ENCODE data around the gene GATAD2B. TPM values are rescaled to one million over a fixed set of nuclear protein-coding genes. Genes with fewer than 3 reads are reported as not detected.
"Not testable (repeated sequence)": the region's sequence is repeated elsewhere in the genome, so short reads cannot be mapped to it uniquely, and the experiment has no call there.

The GATAD2B gene
- polyA plus RNA-seq, 1 donor = 18.1 TPM

DNA sequence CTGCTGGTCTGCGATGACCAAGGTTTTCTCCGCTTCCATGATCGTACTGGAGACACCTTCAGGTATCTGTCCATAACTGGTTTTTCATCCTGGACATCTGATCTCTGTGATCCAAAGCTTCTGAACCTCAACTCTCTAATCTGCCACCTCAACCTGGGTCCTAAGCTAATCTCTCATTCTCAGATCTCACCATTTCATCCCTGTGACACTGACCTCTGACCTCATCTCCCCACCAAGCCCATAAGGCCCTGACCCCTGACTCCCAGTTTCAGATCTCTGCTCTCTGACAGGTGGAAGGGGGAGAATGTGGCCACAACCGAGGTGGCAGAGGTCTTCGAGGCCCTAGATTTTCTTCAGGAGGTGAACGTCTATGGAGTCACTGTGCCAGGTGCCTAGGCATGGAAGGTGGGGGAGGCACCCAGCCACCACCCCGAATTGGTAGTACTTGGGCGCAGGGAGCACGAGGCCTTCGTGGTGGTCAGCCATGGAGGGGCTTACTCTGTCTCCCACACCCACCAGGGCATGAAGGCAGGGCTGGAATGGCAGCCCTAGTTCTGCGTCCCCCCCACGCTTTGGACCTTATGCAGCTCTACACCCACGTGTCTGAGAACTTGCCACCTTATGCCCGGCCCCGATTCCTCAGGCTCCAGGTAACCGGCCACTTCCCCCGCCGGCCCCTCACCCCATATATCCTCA lies 143.8 kb downstream of the GATAD2B start:
- no peak for DNase-seq (ENCODE audit: low read depth)

- DNase-seq (ENCODE audit: low read depth) = no peak
These were observed 144.5 kb downstream of the GATAD2B start for GRCh38 chr1:153778051-153778823.

- DNase-seq (ENCODE audit: low read depth) = no peak
These were observed 145.1 kb downstream of the GATAD2B start for GRCh38 chr1:153777648-153778047.

GRCh38 chr1:153776845-153777370 lies 145.9 kb downstream of the GATAD2B start:
- DNase-seq (ENCODE audit: low read depth) = no peak

DNA sequence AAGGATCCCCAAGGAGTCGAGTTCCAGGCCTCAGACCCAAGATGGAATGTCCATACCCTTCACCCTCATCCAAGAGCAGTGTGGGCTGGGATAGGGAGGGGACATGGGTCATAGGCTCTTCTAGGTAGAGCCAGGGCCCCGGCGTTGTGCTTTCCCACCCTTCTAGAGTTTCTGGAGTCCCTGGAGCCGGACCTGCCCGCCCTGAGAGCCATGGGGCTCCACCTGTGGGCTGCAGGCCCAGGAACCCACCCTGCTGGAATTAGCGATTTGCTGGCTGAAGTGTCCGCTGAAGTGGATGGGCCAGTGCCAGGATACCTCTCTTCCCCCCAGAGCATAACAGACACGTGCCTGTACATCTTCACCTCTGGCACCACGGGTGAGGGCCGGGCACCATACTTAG lies 146.4 kb downstream of the GATAD2B start:
- no peak for DNase-seq (ENCODE audit: low read depth)

GRCh38 chr1:153775458-153776327 lies 147.1 kb downstream of the GATAD2B start:
- no peak for DNase-seq (ENCODE audit: low read depth)

DNA sequence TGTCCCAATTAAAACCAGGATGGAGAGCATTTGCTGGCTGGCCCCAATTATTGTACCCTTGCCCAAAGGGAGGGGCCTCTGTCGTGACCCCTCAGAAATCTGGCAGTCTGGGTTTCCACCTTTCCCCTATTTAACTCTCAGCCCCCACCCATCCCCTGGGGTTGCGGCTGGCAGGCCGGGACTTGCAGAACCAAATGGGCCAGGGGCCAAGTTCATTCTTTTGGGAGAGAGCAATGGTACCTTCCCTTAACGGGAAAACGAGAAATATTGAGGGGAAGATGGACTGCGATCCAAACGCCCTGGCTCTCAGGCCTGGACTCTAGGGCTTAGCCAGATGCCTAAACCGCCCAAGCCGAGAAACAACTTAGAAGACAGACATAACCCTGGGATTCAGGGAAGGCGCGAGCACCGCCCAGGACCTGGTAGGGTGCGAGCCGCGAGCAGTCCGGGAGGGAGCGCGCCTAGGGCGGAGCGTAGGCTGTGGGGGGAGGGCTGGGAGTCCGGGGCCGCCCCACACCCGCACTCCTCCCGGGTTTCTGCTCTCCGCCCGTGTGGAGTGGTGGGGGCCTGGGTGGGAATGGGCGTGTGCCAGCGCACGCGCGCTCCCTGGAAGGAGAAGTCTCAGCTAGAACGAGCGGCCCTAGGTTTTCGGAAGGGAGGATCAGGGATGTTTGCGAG lies 147.9 kb downstream of the GATAD2B start, which contains the start of gene SLC27A3:
SLC27A3 (plus strand) TSS at position 628 of the 678 bp plus-strand sequence. CDS start 91 bp downstream, outside the sequence.
- peak; percentile 51 for DNase-seq (ENCODE audit: low read depth)

DNA sequence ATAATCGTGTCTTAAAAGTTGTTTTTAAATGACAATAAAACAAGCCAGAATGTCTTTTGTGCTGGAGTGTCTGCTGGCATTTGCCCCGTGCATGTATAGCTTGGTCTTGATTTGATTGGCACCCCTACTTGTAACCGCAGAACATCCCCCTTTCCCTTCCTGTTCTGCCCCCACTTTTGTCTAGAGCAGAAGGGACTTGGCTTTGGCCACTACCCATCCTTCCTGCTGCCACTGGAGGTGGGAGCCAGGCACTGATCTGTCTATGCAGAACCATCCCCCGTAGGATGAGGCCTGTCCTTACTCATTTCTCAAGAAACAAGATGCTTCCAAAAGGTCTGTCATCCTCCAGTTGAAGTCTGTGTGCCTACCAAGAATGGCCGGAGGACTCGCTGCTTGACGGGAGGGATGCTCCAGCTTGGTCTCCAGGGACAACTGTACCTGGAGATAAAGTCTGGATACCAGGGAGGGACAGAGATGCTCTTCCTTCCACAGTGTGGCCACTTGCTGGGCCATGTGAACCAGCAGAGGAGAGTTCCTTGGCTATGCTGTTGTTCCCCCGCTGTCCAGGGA lies 148.7 kb downstream of the GATAD2B start:
- DNase-seq (ENCODE audit: low read depth) = no peak

GRCh38 chr1:153773096-153773921 lies 149.5 kb downstream of the GATAD2B start:
- DNase-seq (ENCODE audit: low read depth) = no peak

- no peak for DNase-seq (ENCODE audit: low read depth)
These were observed 150.8 kb downstream of the GATAD2B start for GRCh38 chr1:153771841-153772593.

- DNase-seq (ENCODE audit: low read depth) = no peak
These were observed 151.5 kb downstream of the GATAD2B start for GRCh38 chr1:153771261-153771660.

GRCh38 chr1:153770797-153771196 lies 152.0 kb downstream of the GATAD2B start:
- DNase-seq (ENCODE audit: low read depth) = no peak

GRCh38 chr1:153769221-153769620 lies 153.6 kb downstream of the GATAD2B start:
- no peak for DNase-seq (ENCODE audit: low read depth)

DNA sequence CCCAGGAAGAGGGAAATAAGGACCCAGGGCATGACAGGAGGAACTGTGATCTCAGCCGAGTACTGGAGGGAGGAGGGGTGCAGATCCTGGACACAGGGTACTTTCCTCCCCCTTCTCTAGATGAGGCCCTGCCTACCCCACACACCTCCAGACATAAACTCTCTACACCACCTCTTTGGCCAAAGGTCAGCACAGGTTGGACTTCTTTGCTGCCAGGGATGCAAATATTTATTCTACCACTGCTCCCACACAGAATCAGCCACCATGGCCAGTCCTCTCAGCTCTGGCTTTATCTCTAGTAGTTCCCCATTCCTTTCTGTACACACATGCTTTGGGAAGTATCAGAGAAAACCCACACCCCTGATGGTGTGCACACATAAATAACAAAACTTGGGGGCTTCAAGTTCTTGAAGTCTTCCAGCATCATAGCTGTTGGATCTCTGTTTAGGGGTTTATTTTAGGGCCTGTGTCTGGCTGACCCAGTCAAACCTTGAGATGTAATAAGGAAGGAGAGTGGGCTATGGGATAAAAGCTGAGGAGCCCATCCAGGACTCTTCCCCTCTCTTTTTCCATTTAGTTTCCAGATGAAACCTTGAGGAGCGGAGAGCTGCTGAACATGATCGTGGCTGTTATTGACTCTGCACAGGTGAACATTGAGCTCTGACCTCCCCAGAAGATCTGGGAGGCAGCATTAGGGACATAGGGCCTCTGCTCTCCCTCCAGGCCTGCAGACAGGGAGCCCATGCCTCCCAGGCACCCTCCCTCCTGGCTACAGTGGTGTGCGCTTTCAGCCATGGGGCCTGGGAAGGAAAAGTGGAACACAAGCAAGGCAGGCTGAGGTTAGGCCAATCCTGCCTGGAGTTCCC lies 154.2 kb downstream of the GATAD2B start:
- DNase-seq (ENCODE audit: low read depth) = no peak

DNA sequence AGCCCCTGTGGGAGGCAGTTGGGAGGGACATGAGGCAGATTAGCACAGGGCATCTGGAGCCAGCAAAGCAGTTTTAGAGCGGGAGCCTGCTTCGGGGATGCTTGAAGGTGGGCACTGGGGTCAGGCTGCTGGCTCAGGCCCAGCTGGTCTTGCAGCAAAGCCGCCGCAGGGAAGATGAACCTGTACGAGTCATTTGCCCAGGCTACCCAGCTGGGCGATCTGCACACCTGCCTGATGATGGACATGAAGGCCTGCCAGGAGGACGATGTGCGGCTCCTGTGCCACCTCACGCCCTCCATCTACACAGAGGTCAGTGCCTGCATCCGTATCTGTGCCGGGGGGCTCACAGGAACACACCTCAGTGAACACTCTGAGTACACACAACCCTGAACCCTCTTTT lies 155.3 kb downstream of the GATAD2B start:
- DNase-seq (ENCODE audit: low read depth) = no peak

DNA sequence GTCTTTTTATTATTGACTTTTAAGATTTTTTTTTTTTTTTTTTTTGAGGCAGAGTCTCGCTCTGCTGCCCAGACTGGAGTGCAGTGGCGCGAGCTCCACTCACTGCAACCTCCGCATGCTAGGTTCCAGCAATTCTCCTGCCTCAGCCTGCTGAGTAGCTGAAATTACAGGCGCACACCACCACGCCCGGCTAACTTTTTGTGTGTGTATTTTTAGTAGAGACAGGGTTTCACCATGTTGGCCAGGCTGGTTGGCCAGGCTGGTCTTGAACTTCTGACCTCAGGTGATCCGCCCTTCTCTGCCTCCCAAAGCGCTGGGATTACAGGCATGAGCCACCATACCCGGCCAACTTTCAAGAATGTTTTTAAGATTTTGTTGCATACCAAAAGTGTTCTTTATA lies 156.1 kb downstream of the GATAD2B start:
- DNase-seq (ENCODE audit: low read depth) = not testable (repeated sequence)

DNA sequence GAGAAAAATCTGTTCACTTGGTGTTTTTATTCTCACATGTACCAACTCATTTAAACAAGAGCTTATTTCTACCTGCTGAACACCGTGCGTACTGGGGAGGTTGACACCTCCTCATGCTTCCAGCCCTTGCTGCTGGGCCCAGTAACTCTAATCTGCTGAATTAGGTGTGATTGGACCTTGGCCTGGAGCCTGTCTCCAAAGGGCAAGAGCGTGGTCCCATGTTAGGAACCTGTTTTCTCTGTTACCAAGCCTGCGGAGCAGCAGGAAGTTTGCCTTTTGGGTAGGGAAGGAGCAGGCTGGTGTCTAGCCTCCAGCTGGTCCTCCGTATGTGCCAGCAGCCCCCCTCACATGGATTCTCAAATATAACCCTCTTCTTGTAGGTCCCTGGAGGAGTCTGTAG lies 158.5 kb downstream of the GATAD2B start:
- no peak for DNase-seq (ENCODE audit: low read depth)

Measured in forelimb muscle (tissue), 1 donor.